ENCODE data around the gene MRM2. TPM values are rescaled to one million over a fixed set of nuclear protein-coding genes. Genes with fewer than 3 reads are reported as not detected.
A peak's percentile ranks its signal among the peaks of the same experiment; 100 is the strongest.

The MRM2 gene
- total RNA-seq, 1 donor from 2014 or later: 48.6 TPM

- intact Hi-C loops (cut with micrococcal nuclease): no loop called here
- H3K4me1 Mint-ChIP-seq (ENCODE audit: low read depth): peaks cover 14% of the 10 kb centered on the region
- no peak overlapping the region for H3K27ac Mint-ChIP-seq
- no peaks in the 10 kb centered on the region for H3K27me3 Mint-ChIP-seq (ENCODE audit: insufficient read depth)
- no peak overlapping the region for H3K4me3 Mint-ChIP-seq
- DNase-seq (ENCODE audit: low spot score): no peak
- H3K36me3 Mint-ChIP-seq (ENCODE audit: low read depth): peaks cover 13% of the 10 kb centered on the region
- no peaks in the 10 kb centered on the region for H3K9me3 Mint-ChIP-seq
Observed at GRCh38 chr7:2259480-2259879, 17.5 kb upstream of the MRM2 start.

- no peak overlapping the region for H3K27ac Mint-ChIP-seq
- peaks cover 14% of the 10 kb centered on the region for H3K4me1 Mint-ChIP-seq (ENCODE audit: low read depth)
- peaks cover 7% of the 10 kb centered on the region for H3K36me3 Mint-ChIP-seq (ENCODE audit: low read depth)
- DNase-seq (ENCODE audit: low spot score): no peak
- H3K9me3 Mint-ChIP-seq: no peaks in the 10 kb centered on the region
- intact Hi-C loops (cut with micrococcal nuclease): no loop called here
- no peaks in the 10 kb centered on the region for H3K27me3 Mint-ChIP-seq (ENCODE audit: insufficient read depth)
- H3K4me3 Mint-ChIP-seq: no peak overlapping the region
Observed at GRCh38 chr7:2258661-2259365, 16.8 kb upstream of the MRM2 start.

GRCh38 chr7:2257651-2258050 is 15.6 kb upstream of the MRM2 start:
- Mint-ChIP-seq H3K27ac (no peak overlapping the region), H3K4me1 (ENCODE audit: low read depth) (peaks cover 14% of the 10 kb centered on the region), H3K27me3 (ENCODE audit: insufficient read depth) (no peaks in the 10 kb centered on the region), H3K9me3 (no peaks in the 10 kb centered on the region), H3K36me3 (ENCODE audit: low read depth) (peaks cover 7% of the 10 kb centered on the region), H3K4me3 (no peak overlapping the region)
- no peak for DNase-seq (ENCODE audit: low spot score)
- intact Hi-C loops (cut with micrococcal nuclease): no loop called here

- intact Hi-C loops (cut with micrococcal nuclease): no loop called here
- H3K4me3 Mint-ChIP-seq: no peak overlapping the region
Observed at GRCh38 chr7:2257046-2257551, 15.1 kb upstream of the MRM2 start.

GRCh38 chr7:2256306-2257045 is 14.5 kb upstream of the MRM2 start:
- no peaks in the 10 kb centered on the region for H3K9me3 Mint-ChIP-seq
- intact Hi-C loops (cut with micrococcal nuclease): no loop called here
- no peak for DNase-seq (ENCODE audit: low spot score)
- H3K36me3 Mint-ChIP-seq (ENCODE audit: low read depth): peaks cover 7% of the 10 kb centered on the region
- no peak overlapping the region for H3K4me3 Mint-ChIP-seq
- H3K27me3 Mint-ChIP-seq (ENCODE audit: insufficient read depth): no peaks in the 10 kb centered on the region
- peaks cover 8% of the 10 kb centered on the region for H3K4me1 Mint-ChIP-seq (ENCODE audit: low read depth)
- no peak overlapping the region for H3K27ac Mint-ChIP-seq

More at GRCh38 chr7:2257046-2257551, 15.1 kb upstream of the MRM2 start:
- Mint-ChIP-seq H3K36me3 (ENCODE audit: low read depth) (peaks cover 7% of the 10 kb centered on the region), H3K9me3 (no peaks in the 10 kb centered on the region), H3K4me1 (ENCODE audit: low read depth) (peaks cover 14% of the 10 kb centered on the region), H3K27me3 (ENCODE audit: insufficient read depth) (no peaks in the 10 kb centered on the region), H3K27ac (no peak overlapping the region)
- no peak for DNase-seq (ENCODE audit: low spot score)

- Mint-ChIP-seq H3K36me3 (ENCODE audit: low read depth) (peaks cover 11% of the 10 kb centered on the region), H3K9me3 (no peaks in the 10 kb centered on the region), H3K4me3 (no peak overlapping the region), H3K27ac (no peak overlapping the region), H3K27me3 (ENCODE audit: insufficient read depth) (no peaks in the 10 kb centered on the region), H3K4me1 (ENCODE audit: low read depth) (peaks cover 5% of the 10 kb centered on the region)
- DNase-seq (ENCODE audit: low spot score): no peak
- intact Hi-C loops (cut with micrococcal nuclease): no loop called here
Observed at GRCh38 chr7:2255145-2256139, 13.4 kb upstream of the MRM2 start.

GRCh38 chr7:2254429-2255144 is 12.6 kb upstream of the MRM2 start:
- no peaks in the 10 kb centered on the region for H3K27me3 Mint-ChIP-seq (ENCODE audit: insufficient read depth)
- peak overlapping the region; percentile 29 for H3K27ac Mint-ChIP-seq
- no peak for DNase-seq (ENCODE audit: low spot score)
- intact Hi-C loops (cut with micrococcal nuclease): no loop called here
- no peaks in the 10 kb centered on the region for H3K9me3 Mint-ChIP-seq
- peaks cover 6% of the 10 kb centered on the region for H3K4me1 Mint-ChIP-seq (ENCODE audit: low read depth)
- peaks cover 9% of the 10 kb centered on the region for H3K36me3 Mint-ChIP-seq (ENCODE audit: low read depth)
- H3K4me3 Mint-ChIP-seq: no peak overlapping the region

- intact Hi-C loops (cut with micrococcal nuclease): no loop called here
- DNase-seq (ENCODE audit: low spot score): no peak
- H3K4me3 Mint-ChIP-seq: no peak overlapping the region
- no peaks in the 10 kb centered on the region for H3K9me3 Mint-ChIP-seq
- peaks cover 15% of the 10 kb centered on the region for H3K4me1 Mint-ChIP-seq (ENCODE audit: low read depth)
- peaks cover 9% of the 10 kb centered on the region for H3K36me3 Mint-ChIP-seq (ENCODE audit: low read depth)
- H3K27me3 Mint-ChIP-seq (ENCODE audit: insufficient read depth): no peaks in the 10 kb centered on the region
- H3K27ac Mint-ChIP-seq: no peak overlapping the region
Observed at GRCh38 chr7:2253525-2254244, 11.7 kb upstream of the MRM2 start.

GRCh38 chr7:2253021-2253420 is 11.0 kb upstream of the MRM2 start:
- H3K27ac Mint-ChIP-seq: peak overlapping the region; percentile 58
- peaks cover 9% of the 10 kb centered on the region for H3K36me3 Mint-ChIP-seq (ENCODE audit: low read depth)
- intact Hi-C loops (cut with micrococcal nuclease): no loop called here
- no peak overlapping the region for H3K4me3 Mint-ChIP-seq
- H3K9me3 Mint-ChIP-seq: no peaks in the 10 kb centered on the region
- H3K4me1 Mint-ChIP-seq (ENCODE audit: low read depth): peaks cover 18% of the 10 kb centered on the region
- DNase-seq (ENCODE audit: low spot score): no peak
- H3K27me3 Mint-ChIP-seq (ENCODE audit: insufficient read depth): no peaks in the 10 kb centered on the region

GRCh38 chr7:2251841-2252771 is 10.1 kb upstream of the MRM2 start:
- no peak overlapping the region for H3K4me3 Mint-ChIP-seq
- no peaks in the 10 kb centered on the region for H3K27me3 Mint-ChIP-seq (ENCODE audit: insufficient read depth)
- no peak overlapping the region for H3K27ac Mint-ChIP-seq
- peaks cover 9% of the 10 kb centered on the region for H3K36me3 Mint-ChIP-seq (ENCODE audit: low read depth)
- intact Hi-C loops (cut with micrococcal nuclease): no loop called here
- peaks cover 18% of the 10 kb centered on the region for H3K4me1 Mint-ChIP-seq (ENCODE audit: low read depth)
- H3K9me3 Mint-ChIP-seq: no peaks in the 10 kb centered on the region
- no peak for DNase-seq (ENCODE audit: low spot score)

- Mint-ChIP-seq H3K4me3 (no peak overlapping the region), H3K9me3 (no peaks in the 10 kb centered on the region), H3K27ac (no peak overlapping the region), H3K27me3 (ENCODE audit: insufficient read depth) (no peaks in the 10 kb centered on the region), H3K36me3 (ENCODE audit: low read depth) (peaks cover 9% of the 10 kb centered on the region), H3K4me1 (ENCODE audit: low read depth) (peaks cover 18% of the 10 kb centered on the region)
- intact Hi-C loops (cut with micrococcal nuclease): no loop called here
- no peak for DNase-seq (ENCODE audit: low spot score)
Observed at GRCh38 chr7:2251381-2251780, 9.4 kb upstream of the MRM2 start.

Data from activated T-helper 1 cell treated with anti-CD3 and anti-CD28 coated beads, Interleukin-12 subunit alpha, Interleukin-12 subunit beta, Interleukin-2, Interleukin-4 antibody, amounts not matched to agents 30 ng/mL and 10 ng/mL and 1 ng/mL, durations not matched to agents 14 hours and 24 hours and 36 hours (primary cell).